Caco-2 (cell line): ENCODE data around the gene GRB10. TPM values are rescaled to one million over a fixed set of nuclear protein-coding genes. Genes with fewer than 3 reads are reported as not detected.

Experiments used
- BruUV-seq: library from RNA; stranded (reverse); fragments of 400-500 nt; replicated peaks from 2 replicates; lab custom pipeline; 2021; lab: Mats Ljungman, UMichigan
- CTCF ChIA-PET: fragments of 300-600 bp; sonication (Branson Sonifier 250); formaldehyde crosslinking; loops from one replicate; lab custom pipeline; 2022; ENCODE audit warnings: antibody characterized with exemption; lab: Charles Lee
- POLR2A ChIA-PET: fragments of 300-600 bp; sonication (Branson Sonifier 250); formaldehyde crosslinking; loops from one replicate; lab custom pipeline; 2022; ENCODE audit warnings: antibody characterized with exemption; lab: Charles Lee
- DNase-seq, 2 experiments: peaks; one replicate each; pipeline versions ENCODE4 v3.0.0 to v3.0.0-alpha.2; 2020 to 2022
- H3K27me3 ChIP-seq: replicated peaks from 2 replicates; pipeline ENCODE4 v1.6.0; 2011; ENCODE audit warnings: low read length; ENCODE audit not compliant: control insufficient read depth, insufficient read depth
- H3K36me3 ChIP-seq: 2 replicates; pipeline ENCODE4 v1.5.1; 2011; ENCODE audit warnings: low read length; ENCODE audit not compliant: control insufficient read depth, insufficient read depth
- H3K4me1 ChIP-seq: fragments of 250-450 bp; sonication (Bioruptor Pico); 2 replicates; pipeline ENCODE4 v1.5.1; 2020; ENCODE audit warnings: mild to moderate bottlenecking
- H3K4me3 ChIP-seq: 2 replicates; pipeline ENCODE4 v1.5.1; 2011; ENCODE audit warnings: low read depth, mild to moderate bottlenecking, control low read depth, low read length
- H3K9me3 ChIP-seq: fragments of 250-450 bp; sonication (Bioruptor Pico); 2 replicates; pipeline ENCODE4 v1.5.1; 2020; ENCODE audit warnings: mild to moderate bottlenecking, moderate library complexity
- H3K27ac Mint-ChIP-seq: one replicate; pipeline ENCODE4 v1.8.0; 2022; ENCODE audit warnings: mixed read lengths; ENCODE audit not compliant: unreplicated experiment
- H3K27me3 Mint-ChIP-seq: one replicate; pipeline ENCODE4 v1.8.0; 2022; ENCODE audit warnings: mixed read lengths; ENCODE audit not compliant: insufficient read depth, unreplicated experiment
- H3K36me3 Mint-ChIP-seq: one replicate; pipeline ENCODE4 v1.8.0; 2022; ENCODE audit warnings: mild to moderate bottlenecking, mixed read lengths; ENCODE audit not compliant: insufficient read depth, unreplicated experiment
- H3K4me1 Mint-ChIP-seq: one replicate; pipeline ENCODE4 v1.8.0; 2022; ENCODE audit warnings: low read depth, mixed read lengths; ENCODE audit not compliant: unreplicated experiment
- H3K4me3 Mint-ChIP-seq: one replicate; pipeline ENCODE4 v1.8.0; 2022; ENCODE audit warnings: mild to moderate bottlenecking, moderate library complexity, mixed read lengths; ENCODE audit not compliant: unreplicated experiment
- H3K9me3 Mint-ChIP-seq: one replicate; pipeline ENCODE4 v1.8.0; 2022; ENCODE audit warnings: mixed read lengths; ENCODE audit not compliant: unreplicated experiment
- intact Hi-C: fragments of 100-400 bp; cut with micrococcal nuclease; formaldehyde crosslinking; loops from one replicate; pipeline ENCODE4 v1.10.0; 2022; ENCODE audit not compliant: unreplicated experiment
- total RNA-seq: library from RNA; stranded (reverse); gene quantifications from 2 replicates; pipeline ENCODE4 v1.2.3, GENCODE V29; 2022
- TF ChIP-seq, protein P1 (sequence below), 2 experiments: fragments of 200-600 bp in 1 of 2; IDR thresholded peaks; 1 replicate in 1 of 2; 2 replicates in 1 of 2; pipeline versions ENCODE4 v1.5.1 to v1.8.0; 2011 to 2022; ENCODE audit warnings: antibody characterized with exemption in 1 of 2, control low read depth in 1 of 2, inconsistent platforms in 1 of 2, low read depth in 1 of 2, low read length in 1 of 2, mild to moderate bottlenecking in 1 of 2, moderate library complexity in 1 of 2; ENCODE audit not compliant: insufficient read depth in 1 of 2, severe bottlenecking in 1 of 2, unreplicated experiment in 1 of 2

Gene GRB10
- total RNA-seq, 1 experiment from 2014 or later, result 79.3 TPM

DNA sequence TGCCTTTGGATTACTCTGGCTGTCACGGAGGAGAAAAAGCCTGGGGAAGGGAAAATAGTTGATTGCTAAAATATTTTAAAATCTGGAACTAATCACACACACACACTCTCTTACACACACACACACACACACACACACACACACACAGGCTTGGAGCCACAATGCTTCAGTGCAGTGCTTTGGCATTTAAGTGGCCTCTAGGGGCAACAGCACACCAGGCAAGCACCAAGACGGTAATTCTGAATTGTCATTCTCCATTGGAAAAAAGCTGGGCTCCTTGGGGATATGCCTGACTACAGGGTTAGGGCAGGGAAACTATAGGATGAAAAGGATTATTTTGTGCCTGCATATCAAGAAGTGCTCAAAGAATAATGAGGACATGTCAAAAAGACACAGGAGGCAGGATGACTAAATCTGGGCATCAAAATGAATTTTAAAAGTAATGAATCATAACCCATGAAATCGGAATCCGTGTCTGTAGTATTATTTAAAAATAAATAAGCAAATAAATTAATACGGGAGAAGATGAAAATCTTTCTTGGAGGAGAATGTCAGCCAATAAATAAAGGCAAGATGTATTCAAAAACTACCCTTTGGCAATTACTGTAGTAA lies 187.1 kb downstream of the GRB10 start:
- H3K27ac Mint-ChIP-seq, result no peak overlapping the region
- TF ChIP-seq, protein P1, sequence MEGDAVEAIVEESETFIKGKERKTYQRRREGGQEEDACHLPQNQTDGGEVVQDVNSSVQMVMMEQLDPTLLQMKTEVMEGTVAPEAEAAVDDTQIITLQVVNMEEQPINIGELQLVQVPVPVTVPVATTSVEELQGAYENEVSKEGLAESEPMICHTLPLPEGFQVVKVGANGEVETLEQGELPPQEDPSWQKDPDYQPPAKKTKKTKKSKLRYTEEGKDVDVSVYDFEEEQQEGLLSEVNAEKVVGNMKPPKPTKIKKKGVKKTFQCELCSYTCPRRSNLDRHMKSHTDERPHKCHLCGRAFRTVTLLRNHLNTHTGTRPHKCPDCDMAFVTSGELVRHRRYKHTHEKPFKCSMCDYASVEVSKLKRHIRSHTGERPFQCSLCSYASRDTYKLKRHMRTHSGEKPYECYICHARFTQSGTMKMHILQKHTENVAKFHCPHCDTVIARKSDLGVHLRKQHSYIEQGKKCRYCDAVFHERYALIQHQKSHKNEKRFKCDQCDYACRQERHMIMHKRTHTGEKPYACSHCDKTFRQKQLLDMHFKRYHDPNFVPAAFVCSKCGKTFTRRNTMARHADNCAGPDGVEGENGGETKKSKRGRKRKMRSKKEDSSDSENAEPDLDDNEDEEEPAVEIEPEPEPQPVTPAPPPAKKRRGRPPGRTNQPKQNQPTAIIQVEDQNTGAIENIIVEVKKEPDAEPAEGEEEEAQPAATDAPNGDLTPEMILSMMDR (IDR thresholded peaks at IDR 0.05; ENCODE audit: insufficient read depth in 1 of 2, low read depth in 1 of 2, low read length in 1 of 2, severe bottlenecking in 1 of 2, unreplicated experiment in 1 of 2), result peak; percentile 27 to 67

DNA sequence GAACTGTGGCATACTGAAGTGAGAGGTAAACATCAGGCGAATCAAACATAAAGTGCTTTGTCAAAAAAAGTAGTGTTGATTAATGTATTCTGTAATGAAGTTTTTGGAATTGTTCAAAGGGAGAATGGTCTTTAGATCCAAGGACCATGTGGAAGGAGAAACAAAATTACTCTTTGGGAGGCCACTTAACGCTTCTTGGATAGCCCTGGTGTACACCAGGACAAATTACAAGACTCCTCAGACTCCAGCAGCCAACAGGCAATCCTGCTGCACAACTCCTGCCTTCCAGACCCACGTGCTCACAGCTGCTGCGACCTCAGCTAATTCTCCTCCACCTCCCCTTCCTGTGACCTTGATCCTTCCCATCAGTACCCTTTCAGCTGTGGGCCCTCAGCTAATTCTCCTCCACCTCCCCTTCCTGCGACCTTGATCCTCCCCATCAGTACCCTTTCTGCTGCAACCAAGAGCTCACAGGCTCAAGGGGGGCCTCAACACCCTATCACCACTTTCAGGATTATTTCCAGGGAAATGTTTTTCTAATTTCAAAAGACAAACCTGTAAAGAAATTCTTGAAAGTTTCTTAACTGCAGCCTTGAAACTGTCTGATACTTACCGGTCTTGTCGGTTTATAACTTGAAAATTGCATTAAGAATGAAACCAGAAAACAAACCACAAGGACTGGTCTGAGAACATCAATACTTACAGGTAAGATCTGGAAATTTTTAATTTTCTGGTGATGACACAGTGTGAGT lies 187.8 kb downstream of the GRB10 start:
- Histone ChIP-seq H3K4me3 (no peak overlapping the region), H3K36me3 (peaks cover 1% of the 10 kb centered on the region; the same call in 1 of the 2 replicates), H3K9me3 (no peaks in the 10 kb centered on the region), H3K27me3 (no peaks in the 10 kb centered on the region), H3K4me1 (no peaks in the 10 kb centered on the region)
- no peak overlapping the region for H3K4me3 Mint-ChIP-seq
- CTCF ChIA-PET, result no interaction called here
- BruUV-seq, result no TSS peak
- TF ChIP-seq, protein P1 (IDR thresholded peaks at IDR 0.05; ENCODE audit: insufficient read depth in 1 of 2, low read depth in 1 of 2, low read length in 1 of 2, severe bottlenecking in 1 of 2, unreplicated experiment in 1 of 2), result no peak
- POLR2A ChIA-PET, result no interaction called here
- H3K9me3 Mint-ChIP-seq, result no peaks in the 10 kb centered on the region
- H3K4me1 Mint-ChIP-seq, result peaks cover 6% of the 10 kb centered on the region
- H3K27me3 Mint-ChIP-seq, result no peaks in the 10 kb centered on the region
- peaks cover 66% of the 10 kb centered on the region for H3K36me3 Mint-ChIP-seq
- no peak for DNase-seq
- intact Hi-C loops, result loop anchor here (5.0 kb wide), 1 partner anchor 128 kb away; no protein-coding TSS in a partner anchor
- no peak overlapping the region for H3K27ac Mint-ChIP-seq

More for the DNA sequence above, 187.1 kb downstream of the GRB10 start:
- Mint-ChIP-seq H3K4me3 (no peak overlapping the region), H3K36me3 (peaks cover 64% of the 10 kb centered on the region), H3K27me3 (no peaks in the 10 kb centered on the region), H3K9me3 (no peaks in the 10 kb centered on the region), H3K4me1 (peaks cover 6% of the 10 kb centered on the region)
- no peaks in the 10 kb centered on the region for H3K27me3 ChIP-seq
- peaks cover 1% of the 10 kb centered on the region; the same call in 1 of the 2 replicates for H3K36me3 ChIP-seq
- peak; percentile 53 to 57 for DNase-seq
- H3K9me3 ChIP-seq, result no peaks in the 10 kb centered on the region
- no TSS peak for BruUV-seq
- H3K4me1 ChIP-seq, result no peaks in the 10 kb centered on the region
- no peak overlapping the region for H3K4me3 ChIP-seq
- CTCF ChIA-PET, result no interaction called here
- POLR2A ChIA-PET, result no interaction called here
- intact Hi-C loops, result loop anchor here (5.0 kb wide), 1 partner anchor 128 kb away; no protein-coding TSS in a partner anchor

DNA sequence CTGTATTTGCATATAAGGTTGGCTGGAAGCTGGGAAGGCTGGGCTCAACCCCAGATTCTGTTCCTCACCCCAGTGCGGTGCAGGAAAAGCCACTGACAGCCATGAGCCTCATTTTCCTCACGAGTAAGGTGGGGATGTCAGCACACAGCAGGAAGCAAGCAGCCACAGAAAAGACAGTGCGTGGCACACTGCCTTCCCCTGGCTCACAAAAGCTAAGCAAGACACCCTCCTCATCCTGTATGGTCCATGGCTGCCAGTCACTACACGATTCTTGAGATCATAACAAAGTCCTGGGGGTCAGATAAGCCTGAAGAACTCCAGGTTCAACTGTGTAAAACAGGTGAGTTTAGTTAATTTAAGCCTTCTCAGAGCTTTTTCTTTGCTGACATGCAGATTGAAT lies 188.6 kb downstream of the GRB10 start:
- Histone ChIP-seq H3K4me3 (no peak overlapping the region), H3K9me3 (no peaks in the 10 kb centered on the region), H3K4me1 (no peaks in the 10 kb centered on the region), H3K27me3 (no peaks in the 10 kb centered on the region), H3K36me3 (peaks cover 1% of the 10 kb centered on the region; the same call in 1 of the 2 replicates)
- Mint-ChIP-seq H3K4me3 (no peak overlapping the region), H3K27ac (no peak overlapping the region), H3K27me3 (no peaks in the 10 kb centered on the region), H3K9me3 (no peaks in the 10 kb centered on the region), H3K4me1 (peaks cover under 1% of the 10 kb centered on the region), H3K36me3 (peaks cover 62% of the 10 kb centered on the region)
- no TSS peak for BruUV-seq
- POLR2A ChIA-PET, result no interaction called here
- CTCF ChIA-PET, result no interaction called here
- intact Hi-C loops, result no loop called here
- TF ChIP-seq, protein P1 (IDR thresholded peaks at IDR 0.05; ENCODE audit: insufficient read depth in 1 of 2, low read depth in 1 of 2, low read length in 1 of 2, severe bottlenecking in 1 of 2, unreplicated experiment in 1 of 2), result no peak
- no peak for DNase-seq
